SK-N-MC (cell line): ENCODE data around the gene HMGXB3.

Experiments used
- EZH2 ChIP-seq: fragments of 200-600 bp; sonication (generic); IDR thresholded peaks from one replicate; pipeline ENCODE4 v1.6.1; 2017; ENCODE audit warnings: antibody characterized with exemption
- FOXP2 ChIP-seq: optimal IDR thresholded peaks from 2 replicates; pipeline ENCODE3; 2011; ENCODE audit warnings: mild to moderate bottlenecking, moderate library complexity; ENCODE audit not compliant: insufficient read depth; ENCODE audit errors: extremely low read length, control extremely low read depth

GRCh38 chr5:150077996-150078801, 77.7 kb downstream of the HMGXB3 start:
- TF ChIP-seq FOXP2 (no peak), EZH2 (no peak)
